Measurements from ENCODE around the gene UBTD2. TPM values are rescaled to one million over a fixed set of nuclear protein-coding genes. Genes with fewer than 3 reads are reported as not detected.
"Not testable (repeated sequence)": the region's sequence is repeated elsewhere in the genome, so short reads cannot be mapped to it uniquely, and the experiment has no call there.

UBTD2 gene
- total RNA-seq, 5 donors from 2014 or later (not counting 1 experiment from before 2014, with no cell fraction given) = 3.2 to 7.7 (median 5.4) TPM

- Histone ChIP-seq H3K4me1 (ENCODE audit: control insufficient read depth in 1 of 2, extremely low read depth in 1 of 2, insufficient read depth in 2 of 2, low read length in 2 of 2) (peaks cover 0 to 2% of the 10 kb centered on the region in 2 experiments), H3K27ac (ENCODE audit: low read length) (no peak overlapping the region), H3K4me3 (ENCODE audit: control insufficient read depth in 1 of 2, extremely low read depth in 1 of 2, low read length in 1 of 2) (no peak overlapping the region), H3K27me3 (replicated peaks in 1 of 2; ENCODE audit: control insufficient read depth in 2 of 2, extremely low read depth in 1 of 2, insufficient read depth in 2 of 2, low read length in 1 of 2) (no peaks in the 10 kb centered on the region), H3K9me3 (no peaks in the 10 kb centered on the region), H3K36me3 (ENCODE audit: control insufficient read depth in 2 of 2, extremely low read depth in 1 of 2, insufficient read depth in 1 of 2, low read length in 1 of 2) (no peaks in the 10 kb centered on the region)
- no peak for ATAC-seq (replicated peaks in 1 of 4)
- POLR2A ChIA-PET = no interaction called here
- H3K27ac Mint-ChIP-seq = no peak overlapping the region
- CTCF ChIA-PET = interaction anchor here (0.6 to 1.3 kb wide), 14 partner anchors 12 to 382 kb away, joined by 3 to 9 read pairs (median 3); partner anchors contain the start of gene STK10 (in 1 of the 2)
- WGBS (ENCODE audit: insufficient coverage) = 86% methylated on average over 2 of the region's 2 CpGs
- DNase-seq = no peak
- peaks cover 3 to 6% (median 3%) of the 10 kb centered on the region in 3 donors for H3K4me1 Mint-ChIP-seq
- no peaks in the 10 kb centered on the region for H3K36me3 Mint-ChIP-seq
- no peak overlapping the region for H3K4me3 Mint-ChIP-seq
- H3K9me3 Mint-ChIP-seq = no peaks in the 10 kb centered on the region
- no peaks in the 10 kb centered on the region for H3K27me3 Mint-ChIP-seq
Observed at GRCh38 chr5:172293745-172294342, 10.3 kb upstream of the UBTD2 start.

GRCh38 chr5:172293054-172293744 is 9.6 kb upstream of the UBTD2 start:
- POLR2A ChIA-PET = no interaction called here

GRCh38 chr5:172291837-172292236 is 8.3 kb upstream of the UBTD2 start:
- H3K4me1 Mint-ChIP-seq; H3K9me3 ChIP-seq; H3K9me3 Mint-ChIP-seq; H3K27me3 Mint-ChIP-seq; H3K27ac ChIP-seq (ENCODE audit: low read length); H3K4me3 Mint-ChIP-seq; DNase-seq; H3K4me3 ChIP-seq (ENCODE audit: control insufficient read depth in 1 of 2, extremely low read depth in 1 of 2, low read length in 1 of 2); H3K27ac Mint-ChIP-seq; H3K27me3 ChIP-seq (replicated peaks in 1 of 2; ENCODE audit: control insufficient read depth in 2 of 2, extremely low read depth in 1 of 2, insufficient read depth in 2 of 2, low read length in 1 of 2); H3K36me3 Mint-ChIP-seq; H3K4me1 ChIP-seq (ENCODE audit: control insufficient read depth in 1 of 2, extremely low read depth in 1 of 2, insufficient read depth in 2 of 2, low read length in 2 of 2); ATAC-seq (replicated peaks in 1 of 4); H3K36me3 ChIP-seq (ENCODE audit: control insufficient read depth in 2 of 2, extremely low read depth in 1 of 2, insufficient read depth in 1 of 2, low read length in 1 of 2): not testable (repeated sequence)
- 20% methylated on average over 1 of the region's 5 CpGs for WGBS (ENCODE audit: insufficient coverage)
- CTCF ChIA-PET = interaction anchor here (0.6 to 2.2 kb wide), 8 partner anchors 12 to 529 kb away, joined by 3 to 9 read pairs (median 3); no protein-coding TSS in a partner anchor
- POLR2A ChIA-PET = interaction anchor here in 1 of 2 donors (0.7 kb wide), 1 partner anchor 186 kb away, joined by 5 read pairs; no protein-coding TSS in a partner anchor

More at GRCh38 chr5:172293054-172293744, 9.6 kb upstream of the UBTD2 start:
- Mint-ChIP-seq H3K27ac (no peak overlapping the region), H3K27me3 (no peaks in the 10 kb centered on the region), H3K4me1 (peaks cover 3 to 6% (median 3%) of the 10 kb centered on the region in 3 donors), H3K36me3 (no peaks in the 10 kb centered on the region), H3K9me3 (no peaks in the 10 kb centered on the region), H3K4me3 (no peak overlapping the region)
- no peak overlapping the region for H3K27ac ChIP-seq (ENCODE audit: low read length)
- H3K36me3 ChIP-seq (ENCODE audit: control insufficient read depth in 2 of 2, extremely low read depth in 1 of 2, insufficient read depth in 1 of 2, low read length in 1 of 2) = no peaks in the 10 kb centered on the region
- no peak overlapping the region for H3K4me3 ChIP-seq (ENCODE audit: control insufficient read depth in 1 of 2, extremely low read depth in 1 of 2, low read length in 1 of 2)
- no peaks in the 10 kb centered on the region for H3K27me3 ChIP-seq (replicated peaks in 1 of 2; ENCODE audit: control insufficient read depth in 2 of 2, extremely low read depth in 1 of 2, insufficient read depth in 2 of 2, low read length in 1 of 2)
- peak; percentile 98 to 100 (median 99) for ATAC-seq (replicated peaks in 1 of 4)
- peak; percentile 22 to 79 (median 47) for DNase-seq
- WGBS (ENCODE audit: insufficient coverage) = 53% methylated on average over 4 of the region's 5 CpGs
- peaks cover 0 to 2% of the 10 kb centered on the region in 2 experiments for H3K4me1 ChIP-seq (ENCODE audit: control insufficient read depth in 1 of 2, extremely low read depth in 1 of 2, insufficient read depth in 2 of 2, low read length in 2 of 2)
- CTCF ChIA-PET = interaction anchor here (0.6 to 1.3 kb wide), 18 partner anchors 11 to 381 kb away, joined by 3 to 9 read pairs (median 3); partner anchors contain the start of gene STK10 (in 1 of the 2)
- no peaks in the 10 kb centered on the region for H3K9me3 ChIP-seq

GRCh38 chr5:172288465-172288864 is 4.9 kb upstream of the UBTD2 start:
- no CpG with 5 or more reads among the region's 4 CpGs for WGBS (ENCODE audit: insufficient coverage)
- ChIA-PET CTCF (no interaction called here), POLR2A (no interaction called here)
- Histone ChIP-seq H3K27ac (ENCODE audit: low read length) (no peak overlapping the region), H3K4me3 (ENCODE audit: control insufficient read depth in 1 of 2, extremely low read depth in 1 of 2, low read length in 1 of 2) (no peak overlapping the region), H3K36me3 (ENCODE audit: control insufficient read depth in 2 of 2, extremely low read depth in 1 of 2, insufficient read depth in 1 of 2, low read length in 1 of 2) (no peaks in the 10 kb centered on the region), H3K9me3 (no peaks in the 10 kb centered on the region), H3K4me1 (ENCODE audit: control insufficient read depth in 1 of 2, extremely low read depth in 1 of 2, insufficient read depth in 2 of 2, low read length in 2 of 2) (peaks cover 3 to 9% of the 10 kb centered on the region in 2 experiments), H3K27me3 (replicated peaks in 1 of 2; ENCODE audit: control insufficient read depth in 2 of 2, extremely low read depth in 1 of 2, insufficient read depth in 2 of 2, low read length in 1 of 2) (no peaks in the 10 kb centered on the region)
- ATAC-seq (replicated peaks in 1 of 4) = no peak
- H3K27ac Mint-ChIP-seq = no peak overlapping the region
- DNase-seq = no peak
- H3K4me3 Mint-ChIP-seq = no peak overlapping the region
- peaks cover 7 to 12% (median 8%) of the 10 kb centered on the region in 3 donors for H3K4me1 Mint-ChIP-seq
- no peaks in the 10 kb centered on the region for H3K9me3 Mint-ChIP-seq
- no peaks in the 10 kb centered on the region for H3K36me3 Mint-ChIP-seq
- no peaks in the 10 kb centered on the region for H3K27me3 Mint-ChIP-seq

- H3K36me3 ChIP-seq (ENCODE audit: control insufficient read depth in 2 of 2, extremely low read depth in 1 of 2, insufficient read depth in 1 of 2, low read length in 1 of 2); CTCF ChIA-PET; DNase-seq; H3K4me3 ChIP-seq (ENCODE audit: control insufficient read depth in 1 of 2, extremely low read depth in 1 of 2, low read length in 1 of 2); ATAC-seq (replicated peaks in 1 of 4); H3K9me3 ChIP-seq; H3K4me3 Mint-ChIP-seq; POLR2A ChIA-PET; H3K27me3 ChIP-seq (replicated peaks in 1 of 2; ENCODE audit: control insufficient read depth in 2 of 2, extremely low read depth in 1 of 2, insufficient read depth in 2 of 2, low read length in 1 of 2); H3K9me3 Mint-ChIP-seq; H3K27ac ChIP-seq (ENCODE audit: low read length); H3K27ac Mint-ChIP-seq; H3K36me3 Mint-ChIP-seq; H3K27me3 Mint-ChIP-seq: not testable (repeated sequence)
- H3K4me1 ChIP-seq (ENCODE audit: control insufficient read depth in 1 of 2, extremely low read depth in 1 of 2, insufficient read depth in 2 of 2, low read length in 2 of 2) = peaks cover 9 to 13% of the 10 kb centered on the region in 2 experiments
- 100% methylated on average over 1 of the region's 3 CpGs for WGBS (ENCODE audit: insufficient coverage)
- H3K4me1 Mint-ChIP-seq = peaks cover 12 to 17% (median 13%) of the 10 kb centered on the region in 3 donors
Observed at GRCh38 chr5:172287140-172287539, 3.6 kb upstream of the UBTD2 start.

GRCh38 chr5:172285226-172286143 is 1.9 kb upstream of the UBTD2 start:
- H3K27ac ChIP-seq (ENCODE audit: low read length) = no peak overlapping the region
- peaks cover 13 to 18% of the 10 kb centered on the region in 2 experiments for H3K4me1 ChIP-seq (ENCODE audit: control insufficient read depth in 1 of 2, extremely low read depth in 1 of 2, insufficient read depth in 2 of 2, low read length in 2 of 2)
- no peaks in the 10 kb centered on the region for H3K36me3 Mint-ChIP-seq
- ChIA-PET CTCF (interaction anchor here in 1 of 2 donors (0.6 to 1.4 kb wide), 4 partner anchors 14 to 374 kb away, joined by 3 to 5 read pairs (median 4); partner anchors contain the start of gene STK10), POLR2A (interaction anchor here in 1 of 2 donors (0.6 kb wide), 1 partner anchor 215 kb away, joined by 3 read pairs; no protein-coding TSS in a partner anchor)
- WGBS (ENCODE audit: insufficient coverage) = 89% methylated on average over 3 of the region's 15 CpGs
- no peak overlapping the region for H3K4me3 ChIP-seq (ENCODE audit: control insufficient read depth in 1 of 2, extremely low read depth in 1 of 2, low read length in 1 of 2)
- no peaks in the 10 kb centered on the region for H3K36me3 ChIP-seq (ENCODE audit: control insufficient read depth in 2 of 2, extremely low read depth in 1 of 2, insufficient read depth in 1 of 2, low read length in 1 of 2)
- no peaks in the 10 kb centered on the region for H3K9me3 ChIP-seq
- H3K4me3 Mint-ChIP-seq = peak overlapping the region; percentile 80 to 89 (median 84)
- peaks cover 24 to 27% (median 25%) of the 10 kb centered on the region in 3 donors for H3K4me1 Mint-ChIP-seq
- H3K9me3 Mint-ChIP-seq = no peaks in the 10 kb centered on the region
- peak overlapping the region in 1 of 2 donors; percentile 59 for H3K27ac Mint-ChIP-seq
- no peaks in the 10 kb centered on the region for H3K27me3 Mint-ChIP-seq
- ATAC-seq (replicated peaks in 1 of 4) (no peak), DNase-seq (no peak)
- no peaks in the 10 kb centered on the region for H3K27me3 ChIP-seq (replicated peaks in 1 of 2; ENCODE audit: control insufficient read depth in 2 of 2, extremely low read depth in 1 of 2, insufficient read depth in 2 of 2, low read length in 1 of 2)

All from T-cell (primary cell).